ENCODE measurements around the gene TNFAIP8.

DNA sequence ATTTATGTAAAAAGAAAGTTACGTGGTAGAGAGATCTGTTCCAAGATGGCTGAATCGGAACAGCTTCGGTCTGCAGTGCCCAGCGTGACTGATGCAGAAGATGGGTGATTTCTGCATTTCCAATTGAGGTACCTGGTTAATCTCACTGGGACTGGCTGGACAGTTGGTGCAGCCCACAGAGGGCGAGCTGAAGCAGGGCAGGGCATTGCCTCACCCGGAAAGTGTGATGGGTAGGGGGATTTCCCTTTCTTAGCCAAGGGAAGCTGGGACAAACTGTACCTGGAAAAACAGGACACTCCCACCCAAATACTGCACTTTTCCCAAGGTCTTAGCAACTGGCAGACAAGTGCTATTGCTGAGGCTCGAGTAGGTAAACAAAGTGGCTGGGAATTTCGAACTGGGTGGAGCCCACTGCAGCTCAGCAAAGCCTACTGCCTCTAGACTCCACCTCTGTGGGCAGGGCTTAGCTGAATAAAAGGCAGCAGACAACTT lies 83.4 kb downstream of the TNFAIP8 start:
- TF ChIP-seq, protein P1, sequence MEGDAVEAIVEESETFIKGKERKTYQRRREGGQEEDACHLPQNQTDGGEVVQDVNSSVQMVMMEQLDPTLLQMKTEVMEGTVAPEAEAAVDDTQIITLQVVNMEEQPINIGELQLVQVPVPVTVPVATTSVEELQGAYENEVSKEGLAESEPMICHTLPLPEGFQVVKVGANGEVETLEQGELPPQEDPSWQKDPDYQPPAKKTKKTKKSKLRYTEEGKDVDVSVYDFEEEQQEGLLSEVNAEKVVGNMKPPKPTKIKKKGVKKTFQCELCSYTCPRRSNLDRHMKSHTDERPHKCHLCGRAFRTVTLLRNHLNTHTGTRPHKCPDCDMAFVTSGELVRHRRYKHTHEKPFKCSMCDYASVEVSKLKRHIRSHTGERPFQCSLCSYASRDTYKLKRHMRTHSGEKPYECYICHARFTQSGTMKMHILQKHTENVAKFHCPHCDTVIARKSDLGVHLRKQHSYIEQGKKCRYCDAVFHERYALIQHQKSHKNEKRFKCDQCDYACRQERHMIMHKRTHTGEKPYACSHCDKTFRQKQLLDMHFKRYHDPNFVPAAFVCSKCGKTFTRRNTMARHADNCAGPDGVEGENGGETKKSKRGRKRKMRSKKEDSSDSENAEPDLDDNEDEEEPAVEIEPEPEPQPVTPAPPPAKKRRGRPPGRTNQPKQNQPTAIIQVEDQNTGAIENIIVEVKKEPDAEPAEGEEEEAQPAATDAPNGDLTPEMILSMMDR (IDR thresholded peaks at IDR 0.05) = no peak
- TF ChIP-seq, protein P2, sequence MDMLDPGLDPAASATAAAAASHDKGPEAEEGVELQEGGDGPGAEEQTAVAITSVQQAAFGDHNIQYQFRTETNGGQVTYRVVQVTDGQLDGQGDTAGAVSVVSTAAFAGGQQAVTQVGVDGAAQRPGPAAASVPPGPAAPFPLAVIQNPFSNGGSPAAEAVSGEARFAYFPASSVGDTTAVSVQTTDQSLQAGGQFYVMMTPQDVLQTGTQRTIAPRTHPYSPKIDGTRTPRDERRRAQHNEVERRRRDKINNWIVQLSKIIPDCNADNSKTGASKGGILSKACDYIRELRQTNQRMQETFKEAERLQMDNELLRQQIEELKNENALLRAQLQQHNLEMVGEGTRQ (IDR thresholded peaks at IDR 0.05; ENCODE audit: borderline replicate concordance, low read depth, low read length) = no peak
- TF ChIP-seq, protein P3, sequence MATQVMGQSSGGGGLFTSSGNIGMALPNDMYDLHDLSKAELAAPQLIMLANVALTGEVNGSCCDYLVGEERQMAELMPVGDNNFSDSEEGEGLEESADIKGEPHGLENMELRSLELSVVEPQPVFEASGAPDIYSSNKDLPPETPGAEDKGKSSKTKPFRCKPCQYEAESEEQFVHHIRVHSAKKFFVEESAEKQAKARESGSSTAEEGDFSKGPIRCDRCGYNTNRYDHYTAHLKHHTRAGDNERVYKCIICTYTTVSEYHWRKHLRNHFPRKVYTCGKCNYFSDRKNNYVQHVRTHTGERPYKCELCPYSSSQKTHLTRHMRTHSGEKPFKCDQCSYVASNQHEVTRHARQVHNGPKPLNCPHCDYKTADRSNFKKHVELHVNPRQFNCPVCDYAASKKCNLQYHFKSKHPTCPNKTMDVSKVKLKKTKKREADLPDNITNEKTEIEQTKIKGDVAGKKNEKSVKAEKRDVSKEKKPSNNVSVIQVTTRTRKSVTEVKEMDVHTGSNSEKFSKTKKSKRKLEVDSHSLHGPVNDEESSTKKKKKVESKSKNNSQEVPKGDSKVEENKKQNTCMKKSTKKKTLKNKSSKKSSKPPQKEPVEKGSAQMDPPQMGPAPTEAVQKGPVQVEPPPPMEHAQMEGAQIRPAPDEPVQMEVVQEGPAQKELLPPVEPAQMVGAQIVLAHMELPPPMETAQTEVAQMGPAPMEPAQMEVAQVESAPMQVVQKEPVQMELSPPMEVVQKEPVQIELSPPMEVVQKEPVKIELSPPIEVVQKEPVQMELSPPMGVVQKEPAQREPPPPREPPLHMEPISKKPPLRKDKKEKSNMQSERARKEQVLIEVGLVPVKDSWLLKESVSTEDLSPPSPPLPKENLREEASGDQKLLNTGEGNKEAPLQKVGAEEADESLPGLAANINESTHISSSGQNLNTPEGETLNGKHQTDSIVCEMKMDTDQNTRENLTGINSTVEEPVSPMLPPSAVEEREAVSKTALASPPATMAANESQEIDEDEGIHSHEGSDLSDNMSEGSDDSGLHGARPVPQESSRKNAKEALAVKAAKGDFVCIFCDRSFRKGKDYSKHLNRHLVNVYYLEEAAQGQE (IDR thresholded peaks at IDR 0.05; ENCODE audit: low read depth, low read length) = no peak
- TF ChIP-seq, protein P4, sequence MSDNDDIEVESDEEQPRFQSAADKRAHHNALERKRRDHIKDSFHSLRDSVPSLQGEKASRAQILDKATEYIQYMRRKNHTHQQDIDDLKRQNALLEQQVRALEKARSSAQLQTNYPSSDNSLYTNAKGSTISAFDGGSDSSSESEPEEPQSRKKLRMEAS (IDR thresholded peaks at IDR 0.05; ENCODE audit: low read depth) = no peak
- TF ChIP-seq JUND (IDR thresholded peaks at IDR 0.05) (no peak), POLR2AphosphoS5 (IDR thresholded peaks at IDR 0.05; ENCODE audit: low read depth, low read length) (no peak)

All from SK-N-SH (cell line).